ENCODE measurements around the gene TAF3.

TAF3 gene

GRCh38 chr10:7932301-7933036 is 114.2 kb downstream of the TAF3 start:
- no peak overlapping the region for H3K27ac ChIP-seq (ENCODE audit: low read depth, low read length)
- TF ChIP-seq CTCF (IDR thresholded peaks at IDR 0.05; ENCODE audit: insufficient read depth, low read length, poor library complexity, severe bottlenecking) (no peak), EZH2phosphoT487 (conservative IDR thresholded peaks at IDR 0.05; ENCODE audit: low read length) (no peak)

GRCh38 chr10:7933262-7933661 is 115.0 kb downstream of the TAF3 start:
- H3K9me2 ChIP-seq (replicated peaks; ENCODE audit: insufficient read depth, low read length): no peaks in the 10 kb centered on the region
- no peak overlapping the region for H3K27ac ChIP-seq (ENCODE audit: low read depth, low read length)
- no peak overlapping the region for H3K9ac ChIP-seq (ENCODE audit: low read length)
- H3K79me2 ChIP-seq (ENCODE audit: insufficient read depth, low read length): 0 out of 2 replicates have a peak, but pooled peaks cover 3% of the 10 kb centered on the region
- no peaks in the 10 kb centered on the region for H3F3A ChIP-seq (ENCODE audit: insufficient read depth)
- H2AFZ ChIP-seq (ENCODE audit: low read depth, low read length, severe bottlenecking): no peak overlapping the region
- H4K20me1 ChIP-seq (ENCODE audit: low read depth, low read length): no peaks in the 10 kb centered on the region
- no peaks in the 10 kb centered on the region for H3K36me3 ChIP-seq (ENCODE audit: low read length)
- TF ChIP-seq CTCF (IDR thresholded peaks at IDR 0.05; ENCODE audit: insufficient read depth, low read length, poor library complexity, severe bottlenecking) (no peak), EZH2phosphoT487 (conservative IDR thresholded peaks at IDR 0.05; ENCODE audit: low read length) (no peak)
- H3K9me3 ChIP-seq (ENCODE audit: insufficient read depth, low read length): no peaks in the 10 kb centered on the region
- no peak overlapping the region for H3K4me3 ChIP-seq (ENCODE audit: insufficient read depth, low read length, poor library complexity, severe bottlenecking)
- no peak overlapping the region for H3K4me2 ChIP-seq (ENCODE audit: low read depth, low read length, poor library complexity, severe bottlenecking)
- no peaks in the 10 kb centered on the region for H3K27me3 ChIP-seq (ENCODE audit: low read length)

More at GRCh38 chr10:7932301-7933036, 114.2 kb downstream of the TAF3 start:
- no peaks in the 10 kb centered on the region for H3F3A ChIP-seq (ENCODE audit: insufficient read depth)
- H3K9me2 ChIP-seq (replicated peaks; ENCODE audit: insufficient read depth, low read length): no peaks in the 10 kb centered on the region
- H3K9me3 ChIP-seq (ENCODE audit: insufficient read depth, low read length): no peaks in the 10 kb centered on the region
- 0 out of 2 replicates have a peak, but pooled peaks cover 3% of the 10 kb centered on the region for H3K79me2 ChIP-seq (ENCODE audit: insufficient read depth, low read length)
- H2AFZ ChIP-seq (ENCODE audit: low read depth, low read length, severe bottlenecking): no peak overlapping the region
- H4K20me1 ChIP-seq (ENCODE audit: low read depth, low read length): no peaks in the 10 kb centered on the region
- no peak overlapping the region for H3K4me3 ChIP-seq (ENCODE audit: insufficient read depth, low read length, poor library complexity, severe bottlenecking)
- no peaks in the 10 kb centered on the region for H3K27me3 ChIP-seq (ENCODE audit: low read length)
- H3K4me2 ChIP-seq (ENCODE audit: low read depth, low read length, poor library complexity, severe bottlenecking): no peak overlapping the region
- H3K9ac ChIP-seq (ENCODE audit: low read length): no peak overlapping the region
- no peaks in the 10 kb centered on the region for H3K36me3 ChIP-seq (ENCODE audit: low read length)

- no peaks in the 10 kb centered on the region for H3K36me3 ChIP-seq (ENCODE audit: low read length)
- H2AFZ ChIP-seq (ENCODE audit: low read depth, low read length, severe bottlenecking): no peak overlapping the region
- H4K20me1 ChIP-seq (ENCODE audit: low read depth, low read length): no peaks in the 10 kb centered on the region
- no peaks in the 10 kb centered on the region for H3K27me3 ChIP-seq (ENCODE audit: low read length)
- no peaks in the 10 kb centered on the region for H3F3A ChIP-seq (ENCODE audit: insufficient read depth)
- no peak overlapping the region for H3K4me3 ChIP-seq (ENCODE audit: insufficient read depth, low read length, poor library complexity, severe bottlenecking)
- no peaks in the 10 kb centered on the region for H3K9me3 ChIP-seq (ENCODE audit: insufficient read depth, low read length)
- H3K4me2 ChIP-seq (ENCODE audit: low read depth, low read length, poor library complexity, severe bottlenecking): no peak overlapping the region
- H3K9me2 ChIP-seq (replicated peaks; ENCODE audit: insufficient read depth, low read length): no peaks in the 10 kb centered on the region
- no peak for TF ChIP-seq CTCF (IDR thresholded peaks at IDR 0.05; ENCODE audit: insufficient read depth, low read length, poor library complexity, severe bottlenecking)
- no peak for TF ChIP-seq EZH2phosphoT487 (conservative IDR thresholded peaks at IDR 0.05; ENCODE audit: low read length)
- H3K9ac ChIP-seq (ENCODE audit: low read length): no peak overlapping the region
- H3K27ac ChIP-seq (ENCODE audit: low read depth, low read length): no peak overlapping the region
- H3K79me2 ChIP-seq (ENCODE audit: insufficient read depth, low read length): 0 out of 2 replicates have a peak, but pooled peaks cover 3% of the 10 kb centered on the region
Observed at GRCh38 chr10:7933757-7934156, 115.5 kb downstream of the TAF3 start.

Measured in SU-DHL-6 (cell line).